Hepatocyte (in vitro differentiated cells): ENCODE data around the gene ZAR1L.

ENCODE experiments used
- EZH2 ChIP-seq: fragments of 200-600 bp; sonication (generic); IDR thresholded peaks from 2 replicates; pipeline ENCODE4 v1.6.1; 2016; ENCODE audit warnings: antibody characterized with exemption, mild to moderate bottlenecking, borderline replicate concordance
- TF ChIP-seq, protein P1 (sequence below): fragments of 200-600 bp; sonication (generic); IDR thresholded peaks from 2 replicates; pipeline ENCODE4 v1.5.1; 2016; ENCODE audit warnings: antibody characterized with exemption, mild to moderate bottlenecking; ENCODE audit not compliant: poor library complexity

DNA sequence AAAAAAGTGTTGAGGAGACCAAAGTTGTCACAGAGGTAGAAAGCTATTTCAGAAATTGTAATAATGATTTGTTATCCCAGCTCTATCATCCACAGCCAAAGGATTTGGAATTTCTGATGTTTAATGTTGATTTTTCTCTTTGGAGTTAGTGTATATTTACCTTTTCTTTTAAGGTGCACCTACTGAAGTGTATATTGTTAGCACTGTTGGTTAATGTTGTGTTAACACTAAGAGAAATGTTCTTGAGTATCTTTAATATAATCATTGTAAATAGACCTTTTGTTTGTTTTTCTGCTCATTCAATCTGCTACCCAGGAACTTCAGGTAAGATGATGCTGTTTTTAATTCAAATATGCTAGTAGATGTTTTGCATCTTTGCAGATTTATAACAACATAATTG is 57.5 kb downstream of the ZAR1L start:
- TF ChIP-seq, protein P1, sequence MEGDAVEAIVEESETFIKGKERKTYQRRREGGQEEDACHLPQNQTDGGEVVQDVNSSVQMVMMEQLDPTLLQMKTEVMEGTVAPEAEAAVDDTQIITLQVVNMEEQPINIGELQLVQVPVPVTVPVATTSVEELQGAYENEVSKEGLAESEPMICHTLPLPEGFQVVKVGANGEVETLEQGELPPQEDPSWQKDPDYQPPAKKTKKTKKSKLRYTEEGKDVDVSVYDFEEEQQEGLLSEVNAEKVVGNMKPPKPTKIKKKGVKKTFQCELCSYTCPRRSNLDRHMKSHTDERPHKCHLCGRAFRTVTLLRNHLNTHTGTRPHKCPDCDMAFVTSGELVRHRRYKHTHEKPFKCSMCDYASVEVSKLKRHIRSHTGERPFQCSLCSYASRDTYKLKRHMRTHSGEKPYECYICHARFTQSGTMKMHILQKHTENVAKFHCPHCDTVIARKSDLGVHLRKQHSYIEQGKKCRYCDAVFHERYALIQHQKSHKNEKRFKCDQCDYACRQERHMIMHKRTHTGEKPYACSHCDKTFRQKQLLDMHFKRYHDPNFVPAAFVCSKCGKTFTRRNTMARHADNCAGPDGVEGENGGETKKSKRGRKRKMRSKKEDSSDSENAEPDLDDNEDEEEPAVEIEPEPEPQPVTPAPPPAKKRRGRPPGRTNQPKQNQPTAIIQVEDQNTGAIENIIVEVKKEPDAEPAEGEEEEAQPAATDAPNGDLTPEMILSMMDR = no peak
- TF ChIP-seq EZH2 = no peak
